BLaER1 treated with 17β-estradiol and CSF1 and Interleukin-3, amounts not matched to agents 10 nM and 100 nM (cell line): Measurements from ENCODE around the gene ZCCHC18.
"Not testable (repeated sequence)": the region's sequence is repeated elsewhere in the genome, so short reads cannot be mapped to it uniquely, and the experiment has no call there.

Source experiments
- H3K27ac ChIP-seq, 11 experiments: shearing (Covaris generic); formaldehyde crosslinking; 2 replicates each; pipeline ENCODE4 v1.8.1; 2022
- H3K27me3 ChIP-seq, 11 experiments: shearing (Covaris generic); formaldehyde crosslinking; 2 replicates each; pipeline ENCODE4 v1.8.1; 2022
- H3K36me3 ChIP-seq, 11 experiments: shearing (Covaris generic); formaldehyde crosslinking; 2 replicates each; pipeline ENCODE4 v1.8.1; 2022
- H3K4me1 ChIP-seq, 10 experiments: shearing (Covaris generic); formaldehyde crosslinking; 2 replicates each; pipeline ENCODE4 v1.8.1; 2022
- H3K4me2 ChIP-seq, 11 experiments: shearing (Covaris generic); formaldehyde crosslinking; 2 replicates each; pipeline ENCODE4 v1.8.1; 2022
- H3K4me3 ChIP-seq, 10 experiments: shearing (Covaris generic); formaldehyde crosslinking; 2 replicates each; pipeline ENCODE4 v1.8.1; 2022
- H3K9ac ChIP-seq, 11 experiments: shearing (Covaris generic); formaldehyde crosslinking; 2 replicates each; pipeline ENCODE4 v1.8.1; 2022
- H3K9me3 ChIP-seq, 11 experiments: shearing (Covaris generic); formaldehyde crosslinking; replicated peaks in 1 of 11; 2 replicates each; pipeline ENCODE4 v1.8.1; 2022
- H4K20me1 ChIP-seq, 11 experiments: shearing (Covaris generic); formaldehyde crosslinking; 2 replicates each; pipeline ENCODE4 v1.8.1; 2022
- Cebpa-rat ChIP-seq, 11 experiments: shearing (Covaris generic); IDR thresholded peaks; 2 replicates each; pipeline ENCODE4 v1.8.1; 2022

ZCCHC18 gene

DNA sequence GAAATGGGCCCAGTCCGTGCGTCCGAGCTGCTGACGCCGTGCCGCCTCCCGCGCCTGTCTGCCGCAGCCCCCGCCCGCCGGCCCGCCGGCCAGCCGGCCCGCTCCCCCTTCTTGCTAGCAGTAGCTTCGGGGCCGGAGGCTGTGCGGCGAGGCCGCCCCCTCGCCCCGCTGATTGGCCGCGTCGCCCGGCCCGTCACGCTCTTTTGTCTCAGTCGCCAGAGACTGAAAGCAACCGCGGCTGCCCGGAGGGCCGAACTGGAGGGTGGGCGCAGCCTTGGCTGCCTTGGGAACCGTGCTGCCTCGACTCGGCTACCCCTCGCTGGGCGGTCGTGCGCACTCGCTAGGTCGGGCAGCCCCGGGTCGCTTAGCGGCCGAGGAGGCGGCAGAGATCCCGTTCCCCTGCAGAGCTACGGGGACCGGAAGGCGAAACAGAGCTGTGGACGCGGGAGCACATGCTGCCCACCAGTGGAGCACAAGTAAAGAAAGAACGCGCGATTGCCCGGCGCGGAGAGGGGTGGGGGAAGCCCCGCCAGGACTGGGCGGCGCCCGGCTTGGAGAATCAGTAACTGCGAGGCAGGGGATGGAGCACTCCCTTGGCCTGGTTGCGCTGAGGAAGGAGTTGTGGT is at the start of gene ZCCHC18:
Gene ZCCHC18 (plus strand): TSS at position 198 of the 626 bp plus-strand sequence. CDS start 1,589 bp downstream, outside the sequence.
- peak within 1 kb of the TSS; percentile 60 to 73 (median 66) for H3K4me3 ChIP-seq
- peaks cover 0 to 32% (median 20%) of the 10 kb centered on the region in 10 experiments; a peak in 14 of 20 replicates for H3K4me1 ChIP-seq
- peak within 1 kb of the TSS; percentile 57 to 84 (median 82) for H3K9ac ChIP-seq
- no peaks in the 10 kb centered on the region for H3K9me3 ChIP-seq
- H3K4me2 ChIP-seq, result peak within 1 kb of the TSS; percentile 38 to 93 (median 77)
- peak within 1 kb of the TSS in 9 of 11 experiments; percentile 62 to 86 (median 79); a peak in 18 of 22 replicates for H3K27ac ChIP-seq
- H3K36me3 ChIP-seq, result no peaks in the 10 kb centered on the region
- no peaks in the 10 kb centered on the region for H3K27me3 ChIP-seq
- peaks cover 0 to 23% (median 13%) of the 10 kb centered on the region in 11 experiments; a peak in 12 of 22 replicates for H4K20me1 ChIP-seq
- no peak for TF ChIP-seq Cebpa-rat (IDR thresholded peaks at IDR 0.05)

- H3K4me1 ChIP-seq, H3K9me3 ChIP-seq, H4K20me1 ChIP-seq, H3K27ac ChIP-seq, H3K36me3 ChIP-seq, H3K9ac ChIP-seq, H3K4me3 ChIP-seq, H3K27me3 ChIP-seq, H3K4me2 ChIP-seq: not testable (repeated sequence)
These were observed 49.7 kb upstream of the ZCCHC18 start for GRCh38 chrX:104062636-104063035.

- H3K27me3 ChIP-seq, H3K4me1 ChIP-seq, H3K9ac ChIP-seq, H4K20me1 ChIP-seq, H3K9me3 ChIP-seq, H3K27ac ChIP-seq, H3K4me2 ChIP-seq, H3K4me3 ChIP-seq, H3K36me3 ChIP-seq: not testable (repeated sequence)
These were observed 36.4 kb upstream of the ZCCHC18 start, which contains the start of gene TMSB15C for GRCh38 chrX:104075778-104076445. Gene TMSB15C (minus strand): TSS chrX:104076236.

DNA sequence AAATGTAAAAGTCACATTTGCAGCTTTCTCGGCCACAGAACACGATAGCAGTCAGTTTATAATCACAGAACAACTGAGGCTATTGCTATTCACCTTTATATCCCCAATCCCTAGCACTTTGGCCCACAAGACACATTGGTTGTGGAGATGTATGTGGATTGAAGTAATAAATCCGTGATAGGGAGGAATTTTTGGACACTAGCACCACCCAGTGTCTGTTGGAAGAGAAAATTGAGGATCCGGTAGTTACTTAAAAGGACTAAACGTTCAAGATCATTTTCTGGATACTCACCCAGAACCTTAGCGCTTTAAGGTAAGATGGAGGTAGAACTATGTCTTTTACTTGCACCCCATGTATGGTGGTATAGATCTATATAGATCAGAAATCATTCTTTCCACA is 34.5 kb upstream of the ZCCHC18 start:
- not testable (repeated sequence) for H3K9me3 ChIP-seq, H3K4me2 ChIP-seq, H4K20me1 ChIP-seq, H3K27ac ChIP-seq, H3K4me1 ChIP-seq, H3K36me3 ChIP-seq, H3K4me3 ChIP-seq, H3K9ac ChIP-seq, H3K27me3 ChIP-seq

- Histone ChIP-seq H3K36me3 (no peaks in the 10 kb centered on the region), H3K9me3 (peaks cover 0 to 9% (median 0%) of the 10 kb centered on the region in 11 experiments; a peak in 3 of 22 replicates), H3K9ac (no peak overlapping the region; a peak in 2 of 22 replicates), H3K27ac (peak overlapping the region in 7 of 11 experiments; percentile 66 to 75 (median 73); a peak in 12 of 22 replicates), H3K4me3 (no peak overlapping the region), H3K27me3 (no peaks in the 10 kb centered on the region), H4K20me1 (no peaks in the 10 kb centered on the region), H3K4me2 (peak overlapping the region; percentile 5 to 79 (median 62); a peak in 18 of 22 replicates), H3K4me1 (peaks cover 8 to 21% (median 16%) of the 10 kb centered on the region in 10 experiments)
- no peak for TF ChIP-seq Cebpa-rat (IDR thresholded peaks at IDR 0.05)
These were observed 28.3 kb upstream of the ZCCHC18 start for GRCh38 chrX:104084063-104084462.

GRCh38 chrX:104084534-104085277 is 27.6 kb upstream of the ZCCHC18 start:
- peak in 3 of 11 experiments; percentile 15 to 55 (median 26); a peak in 2 of 22 replicates for TF ChIP-seq Cebpa-rat (IDR thresholded peaks at IDR 0.05)
- Histone ChIP-seq H3K4me3 (peak overlapping the region in 1 of 10 experiments; percentile 27; a peak in 2 of 20 replicates), H3K27me3 (no peaks in the 10 kb centered on the region), H3K27ac (peak overlapping the region in 9 of 11 experiments; percentile 6 to 75 (median 71); a peak in 16 of 22 replicates), H3K9me3 (peaks cover 0 to 9% (median 0%) of the 10 kb centered on the region in 11 experiments; a peak in 3 of 22 replicates), H3K4me1 (peaks cover 8 to 21% (median 16%) of the 10 kb centered on the region in 10 experiments), H3K36me3 (no peaks in the 10 kb centered on the region), H4K20me1 (no peaks in the 10 kb centered on the region), H3K4me2 (peak overlapping the region; percentile 5 to 79 (median 62); a peak in 21 of 22 replicates), H3K9ac (peak overlapping the region in 7 of 11 experiments; percentile 9 to 50 (median 39); a peak in 10 of 22 replicates)

GRCh38 chrX:104085477-104085876 is 26.8 kb upstream of the ZCCHC18 start:
- Histone ChIP-seq H3K4me1 (peaks cover 8 to 21% (median 16%) of the 10 kb centered on the region in 10 experiments), H3K9ac (peak overlapping the region in 5 of 11 experiments; percentile 29 to 50 (median 39); a peak in 7 of 22 replicates), H3K27me3 (no peaks in the 10 kb centered on the region), H3K4me2 (peak overlapping the region; percentile 5 to 79 (median 62); a peak in 19 of 22 replicates), H3K27ac (peak overlapping the region in 9 of 11 experiments; percentile 6 to 75 (median 71); a peak in 15 of 22 replicates), H3K9me3 (peaks cover 0 to 9% (median 0%) of the 10 kb centered on the region in 11 experiments; a peak in 3 of 22 replicates), H3K4me3 (no peak overlapping the region; a peak in 1 of 20 replicates), H4K20me1 (no peaks in the 10 kb centered on the region), H3K36me3 (no peaks in the 10 kb centered on the region)
- no peak for TF ChIP-seq Cebpa-rat (IDR thresholded peaks at IDR 0.05)

- Histone ChIP-seq H3K4me2 (peak overlapping the region in 2 of 11 experiments; percentile 58 to 79; a peak in 1 of 22 replicates), H3K4me3 (no peak overlapping the region), H3K36me3 (no peaks in the 10 kb centered on the region), H3K9ac (no peak overlapping the region), H3K27ac (peak overlapping the region in 7 of 11 experiments; percentile 66 to 75 (median 73); a peak in 12 of 22 replicates), H3K27me3 (no peaks in the 10 kb centered on the region), H4K20me1 (no peaks in the 10 kb centered on the region), H3K9me3 (peaks cover 0 to 9% (median 0%) of the 10 kb centered on the region in 11 experiments; a peak in 3 of 22 replicates), H3K4me1 (peaks cover 8 to 21% (median 16%) of the 10 kb centered on the region in 10 experiments)
- TF ChIP-seq Cebpa-rat (IDR thresholded peaks at IDR 0.05), result no peak
These were observed 26.4 kb upstream of the ZCCHC18 start for GRCh38 chrX:104085919-104086318.
